ENCODE measurements around the gene INSR. TPM values are rescaled to one million over a fixed set of nuclear protein-coding genes. Genes with fewer than 3 reads are reported as not detected.

Gene INSR
- polyA plus RNA-seq, 1 of the 3 experiments (the other 2 are of a cell fraction), result 3.6 TPM

DNA sequence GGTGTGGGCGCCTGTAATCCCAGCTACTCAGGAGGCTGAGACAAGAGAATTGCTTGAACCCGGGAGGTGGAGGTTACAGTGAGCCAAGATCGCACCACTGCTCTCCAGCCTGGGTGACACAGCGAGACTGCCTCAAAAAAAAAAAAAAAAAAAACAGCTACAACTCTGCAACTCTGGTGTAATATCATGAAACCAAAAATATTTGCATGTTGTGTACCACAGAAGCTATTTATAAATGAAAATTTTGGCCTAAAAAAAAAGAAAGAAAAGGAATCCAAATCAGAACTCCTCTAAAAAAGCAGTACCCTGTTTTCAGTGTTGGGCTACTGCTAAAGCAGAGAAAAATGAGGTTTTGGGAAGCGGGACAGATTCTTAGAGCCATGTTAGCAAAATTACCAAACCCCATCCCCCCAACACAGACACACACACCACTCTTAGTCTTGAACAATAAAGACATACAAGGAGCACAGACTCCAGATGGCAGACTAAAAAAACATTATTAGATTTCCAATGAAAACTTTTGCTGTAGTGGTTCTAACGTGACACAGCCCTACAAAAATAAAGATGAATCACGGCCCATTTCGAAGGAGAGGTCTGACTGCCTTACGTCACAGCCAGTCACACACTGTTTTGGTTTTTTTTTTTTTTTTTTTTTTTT lies 51.5 kb downstream of the INSR start:
- H3F3A ChIP-seq (replicated peaks; ENCODE audit: insufficient read depth), result peaks cover 11% of the 10 kb centered on the region
- H3K9me3 ChIP-seq, result no peaks in the 10 kb centered on the region
- no peak overlapping the region; the same call in 1 of the 2 replicates for H2AFZ ChIP-seq (ENCODE audit: low read depth)
- 53% methylated on average over 9 of the region's 9 CpGs for whole genome bisulfite sequencing (ENCODE audit: low lambda C conversion rate)
- no peaks in the 10 kb centered on the region for H3K27me3 ChIP-seq (ENCODE audit: insufficient read depth)
- TF ChIP-seq, protein P1, sequence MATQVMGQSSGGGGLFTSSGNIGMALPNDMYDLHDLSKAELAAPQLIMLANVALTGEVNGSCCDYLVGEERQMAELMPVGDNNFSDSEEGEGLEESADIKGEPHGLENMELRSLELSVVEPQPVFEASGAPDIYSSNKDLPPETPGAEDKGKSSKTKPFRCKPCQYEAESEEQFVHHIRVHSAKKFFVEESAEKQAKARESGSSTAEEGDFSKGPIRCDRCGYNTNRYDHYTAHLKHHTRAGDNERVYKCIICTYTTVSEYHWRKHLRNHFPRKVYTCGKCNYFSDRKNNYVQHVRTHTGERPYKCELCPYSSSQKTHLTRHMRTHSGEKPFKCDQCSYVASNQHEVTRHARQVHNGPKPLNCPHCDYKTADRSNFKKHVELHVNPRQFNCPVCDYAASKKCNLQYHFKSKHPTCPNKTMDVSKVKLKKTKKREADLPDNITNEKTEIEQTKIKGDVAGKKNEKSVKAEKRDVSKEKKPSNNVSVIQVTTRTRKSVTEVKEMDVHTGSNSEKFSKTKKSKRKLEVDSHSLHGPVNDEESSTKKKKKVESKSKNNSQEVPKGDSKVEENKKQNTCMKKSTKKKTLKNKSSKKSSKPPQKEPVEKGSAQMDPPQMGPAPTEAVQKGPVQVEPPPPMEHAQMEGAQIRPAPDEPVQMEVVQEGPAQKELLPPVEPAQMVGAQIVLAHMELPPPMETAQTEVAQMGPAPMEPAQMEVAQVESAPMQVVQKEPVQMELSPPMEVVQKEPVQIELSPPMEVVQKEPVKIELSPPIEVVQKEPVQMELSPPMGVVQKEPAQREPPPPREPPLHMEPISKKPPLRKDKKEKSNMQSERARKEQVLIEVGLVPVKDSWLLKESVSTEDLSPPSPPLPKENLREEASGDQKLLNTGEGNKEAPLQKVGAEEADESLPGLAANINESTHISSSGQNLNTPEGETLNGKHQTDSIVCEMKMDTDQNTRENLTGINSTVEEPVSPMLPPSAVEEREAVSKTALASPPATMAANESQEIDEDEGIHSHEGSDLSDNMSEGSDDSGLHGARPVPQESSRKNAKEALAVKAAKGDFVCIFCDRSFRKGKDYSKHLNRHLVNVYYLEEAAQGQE (IDR thresholded peaks at IDR 0.05; ENCODE audit: low read depth, low read length), result no peak
- TF ChIP-seq TCF12 (IDR thresholded peaks at IDR 0.05) (peak; percentile 41; the same call in 1 of the 2 replicates), EZH2phosphoT487 (IDR thresholded peaks at IDR 0.05; ENCODE audit: borderline replicate concordance, low read depth) (no peak), CTCF (IDR thresholded peaks at IDR 0.05) (0 out of 2 replicates have a peak, but pooled peaks have one; percentile 18)
- DNase-seq, result peak; percentile 49
- no peak overlapping the region for H3K4me2 ChIP-seq
- H3K79me2 ChIP-seq (ENCODE audit: insufficient read depth), result no peaks in the 10 kb centered on the region; the same call in 1 of the 2 replicates
- no peaks in the 10 kb centered on the region for H4K20me1 ChIP-seq (ENCODE audit: insufficient read depth)
- CTCF ChIA-PET, result interaction anchor here (1.1 kb wide), 1 partner anchor 32 kb away, joined by 3 read pairs; no protein-coding TSS in a partner anchor
- H3K9me2 ChIP-seq, result no peaks in the 10 kb centered on the region
- no peak overlapping the region for H3K4me3 ChIP-seq (ENCODE audit: low read depth in 2 of 2, low read length in 1 of 2)
- H3K9ac ChIP-seq, result no peak overlapping the region
- no peaks in the 10 kb centered on the region; a peak in 1 of 4 replicates for H3K4me1 ChIP-seq (ENCODE audit: control insufficient read depth in 1 of 2, insufficient read depth in 2 of 2, low read depth in 1 of 2, low read length in 1 of 2)
- peak overlapping the region; percentile 5 to 57; a peak in 3 of 4 replicates for H3K27ac ChIP-seq (ENCODE audit: low read depth in 2 of 2, low read length in 1 of 2)
- H3K36me3 ChIP-seq (replicated peaks in 1 of 2; ENCODE audit: control insufficient read depth in 1 of 2, insufficient read depth in 2 of 2, low read length in 1 of 2), result no peaks in the 10 kb centered on the region
- POLR2A ChIA-PET, result no interaction called here

DNA sequence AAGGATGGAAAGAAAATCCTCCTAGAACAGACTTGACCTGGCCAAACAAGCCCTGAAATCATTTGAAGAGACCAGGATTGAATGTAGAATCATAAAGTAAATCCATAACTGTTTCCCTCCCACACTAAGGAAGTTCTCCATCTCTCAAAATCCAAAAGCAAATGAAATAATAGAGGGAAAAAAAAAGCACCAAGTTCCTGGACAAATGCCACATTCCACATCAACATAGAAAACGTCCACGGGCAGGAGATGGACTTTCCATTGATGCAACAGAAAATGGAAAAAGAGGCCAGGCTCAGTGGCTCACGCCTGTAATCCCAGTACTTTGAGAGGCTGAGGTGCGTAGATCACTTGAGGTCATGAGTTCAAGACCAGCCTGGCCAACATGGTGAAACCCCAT lies 56.2 kb downstream of the INSR start:
- POLR2A ChIA-PET, result no interaction called here
- H3K4me1 ChIP-seq (ENCODE audit: control insufficient read depth in 1 of 2, insufficient read depth in 2 of 2, low read depth in 1 of 2, low read length in 1 of 2), result no peaks in the 10 kb centered on the region; a peak in 1 of 4 replicates
- H3K27me3 ChIP-seq (ENCODE audit: insufficient read depth), result no peaks in the 10 kb centered on the region
- 59% methylated on average over 4 of the region's 4 CpGs for WGBS (ENCODE audit: low lambda C conversion rate)
- CTCF ChIA-PET, result no interaction called here
- no peaks in the 10 kb centered on the region for H3K9me2 ChIP-seq
- no peak overlapping the region for H2AFZ ChIP-seq (ENCODE audit: low read depth)
- TF ChIP-seq FOSL2 (IDR thresholded peaks at IDR 0.05; ENCODE audit: borderline replicate concordance, low read depth) (no peak), FOXJ3 (CRISPR knock-in tag; IDR thresholded peaks at IDR 0.05) (no peak), CHD2 (IDR thresholded peaks at IDR 0.05; ENCODE audit: low read length, partially characterized antibody) (no peak), SIN3A (IDR thresholded peaks at IDR 0.05; ENCODE audit: borderline replicate concordance, low read depth, low read length) (no peak), SMC3 (IDR thresholded peaks at IDR 0.05; ENCODE audit: low read depth, low read length) (no peak), FOXM1 (IDR thresholded peaks at IDR 0.05; ENCODE audit: low read depth) (no peak)
- TF ChIP-seq, protein P2, sequence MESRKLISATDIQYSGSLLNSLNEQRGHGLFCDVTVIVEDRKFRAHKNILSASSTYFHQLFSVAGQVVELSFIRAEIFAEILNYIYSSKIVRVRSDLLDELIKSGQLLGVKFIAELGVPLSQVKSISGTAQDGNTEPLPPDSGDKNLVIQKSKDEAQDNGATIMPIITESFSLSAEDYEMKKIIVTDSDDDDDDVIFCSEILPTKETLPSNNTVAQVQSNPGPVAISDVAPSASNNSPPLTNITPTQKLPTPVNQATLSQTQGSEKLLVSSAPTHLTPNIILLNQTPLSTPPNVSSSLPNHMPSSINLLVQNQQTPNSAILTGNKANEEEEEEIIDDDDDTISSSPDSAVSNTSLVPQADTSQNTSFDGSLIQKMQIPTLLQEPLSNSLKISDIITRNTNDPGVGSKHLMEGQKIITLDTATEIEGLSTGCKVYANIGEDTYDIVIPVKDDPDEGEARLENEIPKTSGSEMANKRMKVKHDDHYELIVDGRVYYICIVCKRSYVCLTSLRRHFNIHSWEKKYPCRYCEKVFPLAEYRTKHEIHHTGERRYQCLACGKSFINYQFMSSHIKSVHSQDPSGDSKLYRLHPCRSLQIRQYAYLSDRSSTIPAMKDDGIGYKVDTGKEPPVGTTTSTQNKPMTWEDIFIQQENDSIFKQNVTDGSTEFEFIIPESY (IDR thresholded peaks at IDR 0.05; ENCODE audit: borderline replicate concordance, low read depth), result no peak
- no peak overlapping the region for H3K27ac ChIP-seq (ENCODE audit: low read depth in 2 of 2, low read length in 1 of 2)
- H3K36me3 ChIP-seq (replicated peaks in 1 of 2; ENCODE audit: control insufficient read depth in 1 of 2, insufficient read depth in 2 of 2, low read length in 1 of 2), result no peaks in the 10 kb centered on the region
- H4K20me1 ChIP-seq (ENCODE audit: insufficient read depth), result no peaks in the 10 kb centered on the region
- peaks cover 6% of the 10 kb centered on the region for H3F3A ChIP-seq (replicated peaks; ENCODE audit: insufficient read depth)
- DNase-seq, result no peak
- H3K9me3 ChIP-seq, result no peaks in the 10 kb centered on the region
- H3K4me3 ChIP-seq (ENCODE audit: low read depth in 2 of 2, low read length in 1 of 2), result no peak overlapping the region
- H3K9ac ChIP-seq, result no peak overlapping the region
- H3K4me2 ChIP-seq, result no peak overlapping the region
- H3K79me2 ChIP-seq (ENCODE audit: insufficient read depth), result no peaks in the 10 kb centered on the region; the same call in 1 of the 2 replicates
